Neuron (in vitro differentiated cells): ENCODE measurements around the gene ITPR1.
"Not testable (repeated sequence)": the region's sequence is repeated elsewhere in the genome, so short reads cannot be mapped to it uniquely, and the experiment has no call there.

Source experiments
- H2AFZ ChIP-seq: one replicate; pipeline ENCODE4 v1.6.1; 2013; ENCODE audit warnings: low read depth, mild to moderate bottlenecking, inconsistent platforms, low read length, moderate library complexity
- H3K27me3 ChIP-seq: one replicate; pipeline ENCODE4 v1.6.1; 2013; ENCODE audit warnings: low read length; ENCODE audit not compliant: insufficient read depth
- H3K36me3 ChIP-seq: one replicate; pipeline ENCODE4 v1.6.1; 2013; ENCODE audit warnings: low read length; ENCODE audit not compliant: insufficient read depth
- H3K4me1 ChIP-seq: one replicate; pipeline ENCODE4 v1.6.1; 2013; ENCODE audit warnings: low read length; ENCODE audit not compliant: insufficient read depth
- H3K4me3 ChIP-seq: 2 replicates; pipeline ENCODE4 v1.5.1; 2013; ENCODE audit warnings: mild to moderate bottlenecking, low read length, moderate library complexity
- H3K9me3 ChIP-seq: one replicate; pipeline ENCODE4 v1.6.1; 2013; ENCODE audit warnings: low read length

ITPR1 gene

GRCh38 chr3:4756057-4756775 lies 263.1 kb downstream of the ITPR1 start:
- H3K9me3 ChIP-seq: peaks cover 3% of the 10 kb centered on the region
- H2AFZ ChIP-seq: no peak overlapping the region
- no peaks in the 10 kb centered on the region for H3K27me3 ChIP-seq
- H3K36me3 ChIP-seq: no peaks in the 10 kb centered on the region
- no peak overlapping the region for H3K4me3 ChIP-seq
- peaks cover 3% of the 10 kb centered on the region for H3K4me1 ChIP-seq

DNA sequence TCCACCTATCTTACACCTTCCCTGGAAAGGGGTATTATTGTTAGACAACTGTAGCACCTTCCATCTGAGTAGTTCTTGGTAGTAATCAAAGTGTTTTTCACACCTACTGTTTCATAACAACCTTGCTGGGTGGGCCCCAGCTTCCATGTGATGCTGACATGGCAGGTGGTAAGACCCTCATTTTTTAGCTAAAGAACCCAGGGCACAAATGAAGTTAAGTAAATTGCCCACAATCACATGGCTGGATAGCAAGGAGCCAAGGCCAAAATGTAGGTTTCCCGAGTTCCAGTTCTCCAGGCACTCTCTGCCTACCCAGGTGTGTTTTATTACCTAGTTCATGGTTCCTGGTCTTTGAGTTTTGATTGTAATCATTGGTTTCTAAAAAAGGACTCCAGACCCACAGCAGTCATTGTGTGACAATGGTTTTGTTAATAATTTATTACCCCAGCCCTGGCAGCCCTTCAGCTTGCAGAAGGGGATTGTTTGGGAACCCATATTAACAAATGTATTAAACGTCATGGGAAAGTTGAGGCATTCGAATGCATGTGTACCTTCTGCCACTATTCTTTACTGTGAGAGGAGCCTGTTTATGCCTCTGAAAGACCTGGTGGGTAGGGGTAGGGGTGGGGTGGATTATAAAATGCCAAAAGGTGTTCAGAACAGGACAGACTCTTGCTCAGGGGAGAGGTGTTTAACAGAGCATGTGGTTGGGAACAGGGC lies 263.9 kb downstream of the ITPR1 start:
- Histone ChIP-seq H2AFZ (no peak overlapping the region), H3K4me1 (peaks cover 3% of the 10 kb centered on the region), H3K36me3 (no peaks in the 10 kb centered on the region), H3K4me3 (no peak overlapping the region), H3K27me3 (no peaks in the 10 kb centered on the region), H3K9me3 (peaks cover 3% of the 10 kb centered on the region)

- peaks cover 3% of the 10 kb centered on the region for H3K9me3 ChIP-seq
- peaks cover 3% of the 10 kb centered on the region for H3K4me1 ChIP-seq
- no peaks in the 10 kb centered on the region for H3K36me3 ChIP-seq
- no peaks in the 10 kb centered on the region for H3K27me3 ChIP-seq
- no peak overlapping the region for H2AFZ ChIP-seq
- no peak overlapping the region for H3K4me3 ChIP-seq
Observed at GRCh38 chr3:4757575-4758248, 264.6 kb downstream of the ITPR1 start.

- no peaks in the 10 kb centered on the region for H3K36me3 ChIP-seq
- H3K4me1 ChIP-seq: peaks cover 3% of the 10 kb centered on the region
- no peaks in the 10 kb centered on the region for H3K27me3 ChIP-seq
- peaks cover 3% of the 10 kb centered on the region for H3K9me3 ChIP-seq
- no peak overlapping the region for H2AFZ ChIP-seq
- no peak overlapping the region for H3K4me3 ChIP-seq
Observed at GRCh38 chr3:4758249-4758860, 265.2 kb downstream of the ITPR1 start.

GRCh38 chr3:4758957-4759656 lies 266.0 kb downstream of the ITPR1 start:
- H3K36me3 ChIP-seq: no peaks in the 10 kb centered on the region
- no peaks in the 10 kb centered on the region for H3K27me3 ChIP-seq
- no peak overlapping the region for H2AFZ ChIP-seq
- H3K4me3 ChIP-seq: no peak overlapping the region
- peaks cover 3% of the 10 kb centered on the region for H3K9me3 ChIP-seq
- peaks cover 3% of the 10 kb centered on the region for H3K4me1 ChIP-seq

DNA sequence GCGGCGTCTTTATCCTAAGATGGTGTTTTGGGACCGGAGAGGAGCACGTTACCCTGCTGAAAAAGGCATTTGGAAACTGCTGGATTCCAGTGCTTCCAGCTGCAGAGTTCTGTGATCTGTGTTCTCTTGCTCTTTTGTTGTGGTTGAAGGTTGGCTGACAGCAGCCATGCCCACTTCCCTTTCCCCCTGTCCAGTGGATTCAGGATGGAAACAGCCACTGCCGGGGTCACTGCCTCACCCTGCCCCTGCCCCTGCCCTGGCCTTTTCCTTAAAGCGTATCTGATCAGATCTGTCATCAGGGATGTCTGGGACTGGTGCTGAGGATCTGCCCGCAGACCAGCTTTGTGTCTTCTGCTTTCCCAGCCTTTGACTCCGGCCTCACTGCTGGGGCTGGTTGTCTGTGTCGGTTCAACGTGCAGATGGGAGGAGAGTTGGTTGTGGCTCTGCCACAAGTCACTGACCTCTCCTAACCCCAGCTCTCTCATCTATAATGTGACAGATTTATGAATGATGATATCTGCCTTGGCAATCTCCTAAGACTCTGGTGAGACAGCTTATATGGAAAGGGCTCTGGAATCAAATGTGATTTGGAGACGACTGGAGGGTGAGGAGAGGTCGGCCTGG lies 266.7 kb downstream of the ITPR1 start:
- Histone ChIP-seq H3K4me3 (no peak overlapping the region), H3K9me3 (peaks cover 3% of the 10 kb centered on the region), H3K4me1 (peaks cover 3% of the 10 kb centered on the region), H3K27me3 (no peaks in the 10 kb centered on the region), H3K36me3 (no peaks in the 10 kb centered on the region), H2AFZ (no peak overlapping the region)

DNA sequence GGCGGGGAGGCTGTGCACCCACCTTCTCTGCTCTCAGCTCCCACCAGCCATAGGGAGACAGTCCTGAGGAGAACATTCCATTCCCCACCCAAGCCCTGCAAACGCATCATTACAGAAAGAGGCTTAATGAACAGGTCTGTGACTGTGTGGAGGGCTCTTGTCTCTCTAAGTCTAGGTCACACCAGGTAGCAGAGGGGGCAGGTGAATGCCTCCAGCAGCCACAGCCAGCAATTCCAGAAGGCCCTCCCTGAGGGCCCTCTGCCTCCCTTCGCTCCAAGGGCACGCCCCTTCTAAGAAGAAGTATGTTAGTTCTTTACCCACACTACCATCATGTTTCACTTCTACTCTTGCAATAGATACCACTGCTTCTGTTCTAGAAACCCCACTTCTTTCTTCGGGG lies 268.6 kb downstream of the ITPR1 start:
- Histone ChIP-seq H3K27me3 (no peaks in the 10 kb centered on the region), H2AFZ (no peak overlapping the region), H3K4me1 (peaks cover 3% of the 10 kb centered on the region), H3K9me3 (peaks cover 3% of the 10 kb centered on the region), H3K4me3 (no peak overlapping the region), H3K36me3 (no peaks in the 10 kb centered on the region)

- not testable (repeated sequence) for H3K9me3 ChIP-seq, H3K36me3 ChIP-seq, H3K4me1 ChIP-seq, H3K4me3 ChIP-seq, H2AFZ ChIP-seq, H3K27me3 ChIP-seq
Observed at GRCh38 chr3:4762481-4763230, 269.5 kb downstream of the ITPR1 start.

DNA sequence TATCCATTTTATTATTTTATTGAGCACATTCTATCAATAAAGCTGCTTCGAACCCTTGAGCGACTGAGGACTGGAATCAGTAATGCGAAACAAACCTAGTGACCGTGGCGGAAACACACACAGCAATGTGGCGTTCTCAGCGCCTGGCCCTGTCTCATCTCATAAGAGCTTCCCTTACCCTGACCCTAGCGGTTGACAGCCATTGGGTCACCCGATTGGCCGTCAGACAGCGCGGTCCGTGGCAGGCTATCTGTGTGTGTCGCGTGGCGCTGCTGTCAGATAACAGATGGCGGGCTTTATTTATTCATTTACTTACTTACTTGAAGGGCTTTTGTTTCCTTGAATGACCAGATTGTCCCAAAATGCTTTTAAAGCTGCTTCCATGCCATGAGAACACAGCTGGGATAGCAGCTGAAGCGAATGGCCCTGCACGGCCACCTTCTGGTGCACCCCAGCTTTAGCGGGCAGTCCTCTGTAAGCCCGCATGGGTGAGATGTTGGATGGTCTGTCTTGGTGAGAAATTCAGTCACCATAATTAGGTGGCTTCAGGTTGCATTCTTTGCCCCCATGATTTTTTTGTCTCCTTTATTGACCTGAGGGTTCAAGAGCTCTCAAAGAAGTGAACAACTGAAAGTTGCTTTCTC lies 270.6 kb downstream of the ITPR1 start:
- Histone ChIP-seq H3K36me3 (no peaks in the 10 kb centered on the region), H3K4me1 (peaks cover 3% of the 10 kb centered on the region), H3K9me3 (peaks cover 3% of the 10 kb centered on the region), H3K27me3 (no peaks in the 10 kb centered on the region), H3K4me3 (no peak overlapping the region), H2AFZ (no peak overlapping the region)

- Histone ChIP-seq H3K36me3 (no peaks in the 10 kb centered on the region), H3K9me3 (peaks cover 3% of the 10 kb centered on the region), H3K4me1 (no peaks in the 10 kb centered on the region), H3K27me3 (no peaks in the 10 kb centered on the region), H2AFZ (no peak overlapping the region), H3K4me3 (no peak overlapping the region)
Observed at GRCh38 chr3:4765212-4765611, 272.1 kb downstream of the ITPR1 start.

DNA sequence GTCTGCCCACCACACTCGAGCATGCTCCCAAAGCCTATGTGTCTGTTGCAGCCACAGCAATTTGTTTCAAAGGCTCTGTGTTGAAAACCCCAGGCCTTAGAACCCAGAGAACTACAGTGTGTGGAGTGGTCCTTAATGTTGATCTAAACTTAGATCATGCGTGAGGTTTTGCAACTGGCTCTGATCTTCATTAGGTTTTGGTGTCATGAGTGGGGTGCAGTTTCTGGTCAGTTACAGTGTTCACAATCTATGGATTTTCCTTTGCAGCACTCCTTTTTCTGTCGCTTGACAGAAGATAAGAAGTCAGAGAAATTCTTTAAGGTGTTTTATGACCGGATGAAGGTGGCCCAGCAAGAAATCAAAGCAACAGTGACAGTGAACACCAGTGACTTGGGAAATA lies 273.1 kb downstream of the ITPR1 start:
- Histone ChIP-seq H2AFZ (no peak overlapping the region), H3K36me3 (no peaks in the 10 kb centered on the region), H3K4me3 (no peak overlapping the region), H3K4me1 (no peaks in the 10 kb centered on the region), H3K27me3 (no peaks in the 10 kb centered on the region), H3K9me3 (no peaks in the 10 kb centered on the region)
